IMR-90 (cell line): Measurements from ENCODE around the gene CHIT1. TPM values are rescaled to one million over a fixed set of nuclear protein-coding genes. Genes with fewer than 3 reads are reported as not detected.

Source experiments
- ATAC-seq: fragments of 200-7000 bp; cut with Tn5 transposase; 2 replicates; pipeline ENCODE4 v1.9.1; 2020; ENCODE audit warnings: low read depth, mild to moderate bottlenecking, moderate library complexity
- BruUV-seq: library from RNA; stranded (reverse); fragments of 400-500 nt; replicated peaks from 2 replicates; lab custom pipeline; 2021; lab: Mats Ljungman, UMichigan
- CTCF ChIA-PET: fragments of 300-600 bp; formaldehyde crosslinking; extraction: SDS; loops from one replicate; lab custom pipeline; 2021; ENCODE audit warnings: antibody characterized with exemption; lab: Yijun Ruan, JAX
- POLR2A ChIA-PET: fragments of 300-600 bp; sonication (Branson Sonifier 250); formaldehyde crosslinking; loops from one replicate; lab custom pipeline; 2022; ENCODE audit warnings: antibody characterized with exemption; ENCODE audit not compliant: unreplicated experiment; lab: Charles Lee
- DNase-seq: peaks from one replicate; pipeline ENCODE4 v3.0.0; 2013
- H2AFZ ChIP-seq: replicated peaks from 2 replicates; pipeline ENCODE3; 2013; ENCODE audit warnings: low read length, mild to moderate bottlenecking; ENCODE audit not compliant: poor library complexity
- H2AK5ac ChIP-seq: 2 replicates; pipeline ENCODE4 v1.6.1; 2013; ENCODE audit warnings: low read depth, low read length, inconsistent platforms
- H2AK9ac ChIP-seq: replicated peaks from 2 replicates; pipeline ENCODE3; 2013; ENCODE audit warnings: mild to moderate bottlenecking, low read depth, low read length, moderate library complexity; ENCODE audit not compliant: poor library complexity
- H2BK120ac ChIP-seq: 2 replicates; pipeline ENCODE4 v1.6.1; 2013; ENCODE audit warnings: low read depth, low read length, inconsistent platforms
- H2BK15ac ChIP-seq: 3 replicates; pipeline ENCODE4 v1.6.1; 2013; ENCODE audit warnings: low read depth, low read length, inconsistent platforms
- H2BK20ac ChIP-seq: 2 replicates; pipeline ENCODE4 v1.6.1; 2013; ENCODE audit warnings: low read depth, mild to moderate bottlenecking, inconsistent platforms, low read length, moderate library complexity
- H2BK5ac ChIP-seq: 2 replicates; pipeline ENCODE4 v1.6.1; 2013; ENCODE audit warnings: mild to moderate bottlenecking, low read depth, low read length, inconsistent platforms; ENCODE audit not compliant: poor library complexity, severe bottlenecking
- H3K14ac ChIP-seq: replicated peaks from 2 replicates; pipeline ENCODE4 v1.6.1; 2013; ENCODE audit warnings: low read depth, low read length, inconsistent platforms
- H3K18ac ChIP-seq: 2 replicates; pipeline ENCODE4 v1.6.1; 2013; ENCODE audit warnings: low read depth, low read length, control low read depth
- H3K23ac ChIP-seq: 2 replicates; pipeline ENCODE4 v1.6.1; 2013; ENCODE audit warnings: low read depth, low read length, inconsistent platforms
- H3K27ac ChIP-seq: 2 replicates; pipeline ENCODE4 v1.5.1; 2013; ENCODE audit warnings: mild to moderate bottlenecking, control low read depth, low read length; ENCODE audit not compliant: insufficient read depth
- H3K27me3 ChIP-seq: 2 replicates; pipeline ENCODE4 v1.6.1; 2013; ENCODE audit warnings: low read length; ENCODE audit not compliant: control insufficient read depth, insufficient read depth
- H3K36me3 ChIP-seq: 2 replicates; pipeline ENCODE4 v1.6.1; 2013; ENCODE audit warnings: low read length, mixed read lengths; ENCODE audit not compliant: control insufficient read depth, insufficient read depth
- H3K4ac ChIP-seq: 2 replicates; pipeline ENCODE4 v1.6.1; 2013; ENCODE audit warnings: low read depth, low read length, inconsistent platforms
- H3K4me1 ChIP-seq: 2 replicates; pipeline ENCODE4 v1.6.1; 2013; ENCODE audit warnings: low read length, mixed read lengths; ENCODE audit not compliant: control insufficient read depth, insufficient read depth
- H3K4me2 ChIP-seq: 2 replicates; pipeline ENCODE4 v1.6.1; 2013; ENCODE audit warnings: low read depth, mild to moderate bottlenecking, control low read depth, low read length, moderate library complexity
- H3K4me3 ChIP-seq: 2 replicates; pipeline ENCODE4 v1.5.1; 2013; ENCODE audit warnings: low read depth, mild to moderate bottlenecking, control low read depth, low read length, moderate library complexity; ENCODE audit not compliant: insufficient read depth
- H3K56ac ChIP-seq: 2 replicates; pipeline ENCODE4 v1.6.1; 2013; ENCODE audit warnings: low read length, inconsistent platforms; ENCODE audit not compliant: insufficient read depth; ENCODE audit errors: extremely low read depth
- H3K79me1 ChIP-seq, 2 experiments: 2 replicates each; pipeline ENCODE4 v1.6.1; 2013; ENCODE audit warnings: low read length in 2 of 2, inconsistent platforms in 1 of 2, low read depth in 1 of 2
- H3K9ac ChIP-seq: 2 replicates; pipeline ENCODE4 v1.6.1; 2013; ENCODE audit warnings: low read depth, low read length, control low read depth
- H3K9me1 ChIP-seq: 2 replicates; pipeline ENCODE4 v1.6.1; 2013; ENCODE audit warnings: low read length, inconsistent platforms; ENCODE audit not compliant: insufficient read depth
- H3K9me3 ChIP-seq: 2 replicates; pipeline ENCODE4 v1.6.1; 2013; ENCODE audit warnings: low read length; ENCODE audit not compliant: control insufficient read depth, insufficient read depth
- H4K20me1 ChIP-seq: 2 replicates; pipeline ENCODE4 v1.6.1; 2013; ENCODE audit warnings: low read length, inconsistent platforms; ENCODE audit not compliant: insufficient read depth
- H4K5ac ChIP-seq: 2 replicates; pipeline ENCODE4 v1.6.1; 2013; ENCODE audit warnings: mild to moderate bottlenecking, low read depth, low read length, control low read depth
- H4K8ac ChIP-seq, 2 experiments: 2 replicates each; pipeline ENCODE4 v1.6.1; 2013; ENCODE audit warnings: low read depth in 2 of 2, low read length in 2 of 2, control low read depth in 1 of 2, inconsistent platforms in 1 of 2
- H4K91ac ChIP-seq: 2 replicates; pipeline ENCODE4 v1.6.1; 2013; ENCODE audit warnings: low read depth, low read length, inconsistent platforms; ENCODE audit not compliant: insufficient read depth
- CEBPB ChIP-seq: IDR thresholded peaks from 2 replicates; pipeline ENCODE4 v1.6.1; 2012; ENCODE audit warnings: low read depth, low read length, improper control_type of control experiment
- CHD1 ChIP-seq: IDR thresholded peaks from 2 replicates; pipeline ENCODE4 v1.6.1; 2012; ENCODE audit warnings: low read depth, low read length, improper control_type of control experiment
- MAFK ChIP-seq: IDR thresholded peaks from 2 replicates; pipeline ENCODE4 v1.6.1; 2012; ENCODE audit warnings: low read depth, low read length, improper control_type of control experiment
- MAZ ChIP-seq: IDR thresholded peaks from 2 replicates; pipeline ENCODE4 v1.6.1; 2012; ENCODE audit warnings: low read depth, mild to moderate bottlenecking, low read length, improper control_type of control experiment, moderate library complexity, borderline replicate concordance
- MXI1 ChIP-seq: IDR thresholded peaks from 2 replicates; pipeline ENCODE4 v1.6.1; 2012; ENCODE audit warnings: low read depth, mild to moderate bottlenecking, low read length, moderate library complexity, borderline replicate concordance
- NFE2L2 ChIP-seq: fragments of 150-350 bp; IDR thresholded peaks from 2 replicates; pipeline ENCODE4 v1.6.1; 2016; ENCODE audit warnings: low read depth, mild to moderate bottlenecking, low read length
- POLR2A ChIP-seq: IDR thresholded peaks from 2 replicates; pipeline ENCODE4 v1.6.1; 2012; ENCODE audit warnings: mild to moderate bottlenecking, low read depth, low read length
- RCOR1 ChIP-seq: IDR thresholded peaks from 2 replicates; pipeline ENCODE4 v1.6.1; 2012; ENCODE audit warnings: mild to moderate bottlenecking, low read length, improper control_type of control experiment; ENCODE audit not compliant: insufficient replicate concordance
- SMC3 ChIP-seq: fragments of 150-350 bp; IDR thresholded peaks from 2 replicates; pipeline ENCODE4 v1.6.1; 2016; ENCODE audit warnings: low read depth, mild to moderate bottlenecking, antibody characterized with exemption, low read length, moderate library complexity
- WGBS, 2 experiments: methylation state at CpG; one replicate each; pipeline versions ENCODE4 v1.1.5 to v1.1.7; 2013; ENCODE audit warnings: missing lambda C conversion rate in 2 of 2; ENCODE audit not compliant: insufficient read length in 1 of 2; ENCODE audit errors: extremely low coverage in 2 of 2; 5-methylcytosine and 5-hydroxymethylcytosine counted together
- dilution Hi-C: fragments of 300-500 bp; cut with HindIII; formaldehyde crosslinking; loops from one replicate; pipeline ENCODE4 v1.14.3; 2018; ENCODE audit warnings: low sequenced_read_pairs; ENCODE audit not compliant: unreplicated experiment
- in situ Hi-C: fragments of 300-500 bp; cut with MboI; formaldehyde crosslinking; loops from 3 replicates; pipeline ENCODE4 v1.14.3; 2019; ENCODE audit warnings: low sequenced_read_pairs, inconsistent platforms, mixed read lengths
- intact Hi-C: fragments of 100-400 bp; cut with micrococcal nuclease; formaldehyde crosslinking; loops from 2 replicates; pipeline ENCODE4 v1.10.0; 2022
- polyA plus RNA-seq, 3 experiments: library from polyadenylated mRNA; depleted of rRNA; stranded (reverse); fragments of >200 nt; gene quantifications; 2 replicates each; pipeline ENCODE4 v1.2.3, GENCODE V29; 2012; ENCODE audit warnings: low replicate concordance in 1 of 3
- total RNA-seq: library from RNA; depleted of rRNA; stranded (reverse); fragments of >200 nt; gene quantifications from 2 replicates; pipeline ENCODE4 v1.2.3, GENCODE V29; 2012
- TF ChIP-seq, protein P1 (sequence below): fragments of 150-350 bp; IDR thresholded peaks from 2 replicates; pipeline ENCODE4 v1.6.1; 2016; ENCODE audit warnings: low read depth, mild to moderate bottlenecking, low read length, moderate library complexity, borderline replicate concordance
- TF ChIP-seq, protein P2 (sequence below): conservative IDR thresholded peaks from 2 replicates; pipeline ENCODE4 v1.5.1; 2012; ENCODE audit warnings: mild to moderate bottlenecking, low read depth, low read length, improper control_type of control experiment
- TF ChIP-seq, protein P3 (sequence below): fragments of 150-350 bp; IDR thresholded peaks from 2 replicates; pipeline ENCODE4 v1.6.1; 2017; ENCODE audit warnings: mild to moderate bottlenecking, antibody characterized with exemption, low read length, low read depth

CHIT1 gene
- total and polyA plus RNA-seq, 2 of the 4 experiments (the other 2 are of a cell fraction) = not detected

DNA sequence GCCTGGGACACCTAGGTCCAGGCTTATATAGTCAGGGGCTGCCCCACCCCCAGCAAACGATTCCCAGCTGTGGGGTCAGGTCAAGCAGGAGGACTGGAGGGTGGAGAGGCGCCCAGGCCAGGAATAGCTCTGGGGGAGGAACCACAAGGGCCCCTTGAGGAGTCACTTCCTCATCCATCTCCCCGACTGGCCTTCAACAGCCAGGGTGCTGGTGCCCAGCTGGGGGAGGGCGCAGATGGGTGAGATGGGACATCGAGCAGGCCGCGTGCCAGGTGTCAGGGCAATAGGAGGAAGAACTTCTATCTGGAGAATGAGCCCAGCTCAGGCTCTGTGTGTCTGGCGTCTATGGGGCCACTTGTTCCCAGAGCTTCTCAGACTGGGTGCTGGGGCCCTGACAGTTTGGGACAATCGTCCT, 53.6 kb downstream of the CHIT1 start:
- Histone ChIP-seq H3K36me3 (no peaks in the 10 kb centered on the region), H2AK9ac (no peak overlapping the region), H3K9ac (no peak overlapping the region), H4K8ac (no peak overlapping the region), H3K79me1 (no peaks in the 10 kb centered on the region), H2BK120ac (no peak overlapping the region), H3K27ac (no peak overlapping the region), H4K20me1 (no peaks in the 10 kb centered on the region), H3K14ac (no peak overlapping the region), H3K4me2 (no peak overlapping the region), H3K9me1 (peaks cover 15% of the 10 kb centered on the region; the same call in 1 of the 2 replicates), H3K23ac (no peak overlapping the region), H3K27me3 (no peaks in the 10 kb centered on the region; the same call in 1 of the 2 replicates), H3K18ac (no peak overlapping the region; the same call in 1 of the 2 replicates), H2BK15ac (no peak overlapping the region), H3K4ac (no peak overlapping the region), H3K9me3 (no peaks in the 10 kb centered on the region), H3K4me3 (no peak overlapping the region), H2BK20ac (no peak overlapping the region), H4K5ac (no peak overlapping the region), H3K4me1 (peaks cover 22% of the 10 kb centered on the region), H2BK5ac (no peak overlapping the region), H4K91ac (no peak overlapping the region), H2AK5ac (no peak overlapping the region), H2AFZ (no peak overlapping the region), H3K56ac (no peak overlapping the region)
- BruUV-seq = no TSS peak
- CTCF ChIA-PET = no interaction called here
- DNase-seq (no peak), ATAC-seq (no peak)
- in situ Hi-C loops = no loop called here
- WGBS, 2 experiments = no CpG with 5 or more reads among the region's 9 CpGs
- intact Hi-C loops = no loop called here
- dilution Hi-C loops = no loop called here
- POLR2A ChIA-PET = no interaction called here
- TF ChIP-seq SMC3 (no peak), CHD1 (no peak), CEBPB (no peak), POLR2A (no peak), MXI1 (no peak), MAFK (no peak), NFE2L2 (no peak), RCOR1 (no peak), MAZ (no peak)
- TF ChIP-seq, protein P1, sequence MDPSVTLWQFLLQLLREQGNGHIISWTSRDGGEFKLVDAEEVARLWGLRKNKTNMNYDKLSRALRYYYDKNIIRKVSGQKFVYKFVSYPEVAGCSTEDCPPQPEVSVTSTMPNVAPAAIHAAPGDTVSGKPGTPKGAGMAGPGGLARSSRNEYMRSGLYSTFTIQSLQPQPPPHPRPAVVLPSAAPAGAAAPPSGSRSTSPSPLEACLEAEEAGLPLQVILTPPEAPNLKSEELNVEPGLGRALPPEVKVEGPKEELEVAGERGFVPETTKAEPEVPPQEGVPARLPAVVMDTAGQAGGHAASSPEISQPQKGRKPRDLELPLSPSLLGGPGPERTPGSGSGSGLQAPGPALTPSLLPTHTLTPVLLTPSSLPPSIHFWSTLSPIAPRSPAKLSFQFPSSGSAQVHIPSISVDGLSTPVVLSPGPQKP = no peak
- TF ChIP-seq, protein P2, sequence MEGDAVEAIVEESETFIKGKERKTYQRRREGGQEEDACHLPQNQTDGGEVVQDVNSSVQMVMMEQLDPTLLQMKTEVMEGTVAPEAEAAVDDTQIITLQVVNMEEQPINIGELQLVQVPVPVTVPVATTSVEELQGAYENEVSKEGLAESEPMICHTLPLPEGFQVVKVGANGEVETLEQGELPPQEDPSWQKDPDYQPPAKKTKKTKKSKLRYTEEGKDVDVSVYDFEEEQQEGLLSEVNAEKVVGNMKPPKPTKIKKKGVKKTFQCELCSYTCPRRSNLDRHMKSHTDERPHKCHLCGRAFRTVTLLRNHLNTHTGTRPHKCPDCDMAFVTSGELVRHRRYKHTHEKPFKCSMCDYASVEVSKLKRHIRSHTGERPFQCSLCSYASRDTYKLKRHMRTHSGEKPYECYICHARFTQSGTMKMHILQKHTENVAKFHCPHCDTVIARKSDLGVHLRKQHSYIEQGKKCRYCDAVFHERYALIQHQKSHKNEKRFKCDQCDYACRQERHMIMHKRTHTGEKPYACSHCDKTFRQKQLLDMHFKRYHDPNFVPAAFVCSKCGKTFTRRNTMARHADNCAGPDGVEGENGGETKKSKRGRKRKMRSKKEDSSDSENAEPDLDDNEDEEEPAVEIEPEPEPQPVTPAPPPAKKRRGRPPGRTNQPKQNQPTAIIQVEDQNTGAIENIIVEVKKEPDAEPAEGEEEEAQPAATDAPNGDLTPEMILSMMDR = no peak
- TF ChIP-seq, protein P3, sequence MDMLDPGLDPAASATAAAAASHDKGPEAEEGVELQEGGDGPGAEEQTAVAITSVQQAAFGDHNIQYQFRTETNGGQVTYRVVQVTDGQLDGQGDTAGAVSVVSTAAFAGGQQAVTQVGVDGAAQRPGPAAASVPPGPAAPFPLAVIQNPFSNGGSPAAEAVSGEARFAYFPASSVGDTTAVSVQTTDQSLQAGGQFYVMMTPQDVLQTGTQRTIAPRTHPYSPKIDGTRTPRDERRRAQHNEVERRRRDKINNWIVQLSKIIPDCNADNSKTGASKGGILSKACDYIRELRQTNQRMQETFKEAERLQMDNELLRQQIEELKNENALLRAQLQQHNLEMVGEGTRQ = no peak
